A549 (cell line): Measurements from ENCODE around the gene CSKMT. TPM values are rescaled to one million over a fixed set of nuclear protein-coding genes. Genes with fewer than 3 reads are reported as not detected.

Source experiments
- ATAC-seq, 2 experiments: fragments of 200-7000 bp in 1 of 2; fragments of >200 bp in 1 of 2; cut with Nextera tagmentation in 1 of 2; cut with Tn5 transposase in 1 of 2; 3 replicates each; pipeline versions ENCODE4 v1.8.0 to v1.9.1; 2018 to 2020; ENCODE audit warnings: mild to moderate bottlenecking in 1 of 2, moderate library complexity in 1 of 2
- CTCF ChIA-PET: fragments of 300-600 bp; sonication (Branson Sonifier 250); formaldehyde crosslinking; extraction: SDS; loops from one replicate; lab custom pipeline; 2021; ENCODE audit warnings: antibody characterized with exemption, inconsistent platforms; lab: Yijun Ruan, JAX
- POLR2A ChIA-PET: fragments of 350-600 bp; formaldehyde crosslinking; extraction: SDS; loops from one replicate; lab custom pipeline; 2021; ENCODE audit warnings: antibody characterized with exemption, inconsistent platforms; lab: Yijun Ruan, JAX
- DNase-seq, 2 experiments: peaks; one replicate each; pipeline versions ENCODE4 v3.0.0 to v3.0.0-alpha.2; 2011 to 2016; ENCODE audit warnings: low read depth in 1 of 2, low spot score in 1 of 2
- FAIRE-seq: peaks from 2 replicates; lab custom pipeline; 2011; peaks lifted over from hg19 to GRCh38; lab: Jason Lieb, UNC
- H3K27ac ChIP-seq, 2 experiments: fragments of >200 bp; sonication (Bioruptor Twin); formaldehyde crosslinking; 3 replicates each; pipeline ENCODE4 v1.5.1; 2016 to 2017
- H3K4me1 ChIP-seq: fragments of >200 bp; sonication (Bioruptor Twin); formaldehyde crosslinking; 3 replicates; pipeline ENCODE4 v1.6.1; 2016
- H3K4me2 ChIP-seq: fragments of >200 bp; sonication (Bioruptor Twin); formaldehyde crosslinking; 3 replicates; pipeline ENCODE4 v1.6.1; 2016
- H3K4me3 ChIP-seq: fragments of >200 bp; sonication (Bioruptor Twin); formaldehyde crosslinking; 3 replicates; pipeline ENCODE4 v1.5.1; 2016
- H3K9me3 ChIP-seq: fragments of >200 bp; sonication (Bioruptor Twin); formaldehyde crosslinking; 3 replicates; pipeline ENCODE4 v1.6.1; 2016
- ATOH8 ChIP-seq: fragments of 250-450 bp; sonication (Bioruptor Pico); IDR thresholded peaks from 2 replicates; pipeline ENCODE4 v1.5.0; 2020; ENCODE audit warnings: low read depth, mild to moderate bottlenecking, moderate library complexity
- CBX2 ChIP-seq: fragments of 200-600 bp; sonication (generic); IDR thresholded peaks from 2 replicates; pipeline ENCODE4 v1.6.1; 2016; ENCODE audit warnings: low read depth, mild to moderate bottlenecking, borderline replicate concordance
- ESRRA ChIP-seq: fragments of 150-350 bp; IDR thresholded peaks from 2 replicates; pipeline ENCODE4 v1.6.1; 2014; ENCODE audit warnings: mild to moderate bottlenecking, low read length, borderline replicate concordance
- FOXS1 ChIP-seq: fragments of 250-450 bp; sonication (Bioruptor Pico); IDR thresholded peaks from 2 replicates; pipeline ENCODE4 v1.5.0; 2020; ENCODE audit warnings: mild to moderate bottlenecking, moderate library complexity
- GATA3 ChIP-seq: IDR thresholded peaks from 2 replicates; pipeline ENCODE4 v1.6.1; 2012; ENCODE audit warnings: borderline replicate concordance
- HDAC2 ChIP-seq: fragments of 200-600 bp; sonication (generic); IDR thresholded peaks from 2 replicates; pipeline ENCODE4 v1.6.1; 2016
- HOXA7 ChIP-seq: fragments of 250-450 bp; sonication (Bioruptor Pico); IDR thresholded peaks from 2 replicates; pipeline ENCODE4 v1.5.0; 2020; ENCODE audit warnings: mild to moderate bottlenecking, moderate library complexity
- HOXB5 ChIP-seq: fragments of 250-450 bp; sonication (Bioruptor Pico); IDR thresholded peaks from 2 replicates; pipeline ENCODE4 v1.5.0; 2020; ENCODE audit warnings: mild to moderate bottlenecking, moderate library complexity
- KDM1A ChIP-seq: fragments of 200-600 bp; sonication (generic); IDR thresholded peaks from 2 replicates; pipeline ENCODE4 v1.6.1; 2016; ENCODE audit warnings: low read depth, mild to moderate bottlenecking
- MAZ ChIP-seq: fragments of 150-350 bp; IDR thresholded peaks from 2 replicates; pipeline ENCODE4 v1.6.1; 2014; ENCODE audit warnings: antibody characterized with exemption, low read depth, low read length, borderline replicate concordance
- MYC ChIP-seq: IDR thresholded peaks from 2 replicates; pipeline ENCODE4 v1.6.1; 2012; ENCODE audit warnings: mild to moderate bottlenecking, inconsistent platforms, low read length, improper control_type of control experiment, borderline replicate concordance
- POLR2AphosphoS2 ChIP-seq: conservative IDR thresholded peaks from 2 replicates; pipeline ENCODE4 v1.6.1; 2012; ENCODE audit warnings: low read length, improper control_type of control experiment, inconsistent platforms
- RAD21 ChIP-seq, 2 experiments: fragments of >200 bp in 1 of 2; sonication (Bioruptor Twin) in 1 of 2; formaldehyde crosslinking in 1 of 2; IDR thresholded peaks in 1 of 2; conservative IDR thresholded peaks in 1 of 2; 2 replicates in 1 of 2; 3 replicates in 1 of 2; pipeline ENCODE4 v1.6.1; 2012 to 2018; ENCODE audit warnings: inconsistent platforms in 1 of 2
- RCOR1 ChIP-seq: fragments of 150-350 bp; IDR thresholded peaks from 2 replicates; pipeline ENCODE4 v1.6.1; 2014; ENCODE audit warnings: antibody characterized with exemption, low read length, low read depth
- RFX5 ChIP-seq: fragments of 450-650 bp; IDR thresholded peaks from 2 replicates; pipeline ENCODE4 v1.7.1; 2014; ENCODE audit warnings: antibody characterized with exemption, mild to moderate bottlenecking, moderate library complexity
- RNF2 ChIP-seq: fragments of 200-600 bp; sonication (generic); IDR thresholded peaks from 2 replicates; pipeline ENCODE4 v1.6.1; 2016; ENCODE audit warnings: low read depth, mild to moderate bottlenecking, antibody characterized with exemption, moderate library complexity, borderline replicate concordance
- SREBF2 ChIP-seq: fragments of 450-650 bp; IDR thresholded peaks from 2 replicates; pipeline ENCODE4 v1.6.1; 2014; ENCODE audit warnings: mild to moderate bottlenecking, moderate library complexity
- TP53 ChIP-seq: fragments of 250-450 bp; sonication (Bioruptor Pico); IDR thresholded peaks from 2 replicates; pipeline ENCODE4 v1.5.0; 2021; ENCODE audit warnings: mild to moderate bottlenecking, moderate library complexity
- ZC3H11A ChIP-seq: fragments of 450-650 bp; IDR thresholded peaks from 2 replicates; pipeline ENCODE4 v1.6.1; 2014; ENCODE audit warnings: antibody characterized with exemption, mild to moderate bottlenecking
- ZNF302 ChIP-seq: fragments of 250-450 bp; sonication (Bioruptor Pico); IDR thresholded peaks from 2 replicates; pipeline ENCODE4 v1.9.0; 2021; ENCODE audit warnings: inconsistent platforms, mild to moderate bottlenecking, moderate library complexity
- WGBS: methylation state at CpG from one replicate; pipeline ENCODE4 v1.1.6; 2017; ENCODE audit errors: missing lambda C conversion rate; 5-methylcytosine and 5-hydroxymethylcytosine counted together
- polyA plus RNA-seq, 4 experiments: library from polyadenylated mRNA; depleted of rRNA in 3 of 4; stranded (reverse); fragments of >200 nt; fragmentation: RNase III in 1 of 4; extraction: RNeasy Plus Mini Kit Qiagen cat#74134 plus additional on column Dnase treatment in 1 of 4; gene quantifications; 2 replicates in 3 of 4; 3 replicates in 1 of 4; pipeline ENCODE4 v1.2.3, GENCODE V29; 2011 to 2017
- TF ChIP-seq, protein P1 (sequence below): fragments of >200 bp; sonication (Bioruptor Twin); formaldehyde crosslinking; IDR thresholded peaks from 2 replicates; pipeline ENCODE4 v1.6.1; 2016
- TF ChIP-seq, protein P2 (sequence below): fragments of 450-650 bp; IDR thresholded peaks from 2 replicates; pipeline ENCODE4 v1.6.1; 2014; ENCODE audit warnings: antibody characterized with exemption

The CSKMT gene
- polyA plus RNA-seq, 2 of the 4 experiments (the other 2 are of a cell fraction) = 5.7 to 14.3 TPM

DNA sequence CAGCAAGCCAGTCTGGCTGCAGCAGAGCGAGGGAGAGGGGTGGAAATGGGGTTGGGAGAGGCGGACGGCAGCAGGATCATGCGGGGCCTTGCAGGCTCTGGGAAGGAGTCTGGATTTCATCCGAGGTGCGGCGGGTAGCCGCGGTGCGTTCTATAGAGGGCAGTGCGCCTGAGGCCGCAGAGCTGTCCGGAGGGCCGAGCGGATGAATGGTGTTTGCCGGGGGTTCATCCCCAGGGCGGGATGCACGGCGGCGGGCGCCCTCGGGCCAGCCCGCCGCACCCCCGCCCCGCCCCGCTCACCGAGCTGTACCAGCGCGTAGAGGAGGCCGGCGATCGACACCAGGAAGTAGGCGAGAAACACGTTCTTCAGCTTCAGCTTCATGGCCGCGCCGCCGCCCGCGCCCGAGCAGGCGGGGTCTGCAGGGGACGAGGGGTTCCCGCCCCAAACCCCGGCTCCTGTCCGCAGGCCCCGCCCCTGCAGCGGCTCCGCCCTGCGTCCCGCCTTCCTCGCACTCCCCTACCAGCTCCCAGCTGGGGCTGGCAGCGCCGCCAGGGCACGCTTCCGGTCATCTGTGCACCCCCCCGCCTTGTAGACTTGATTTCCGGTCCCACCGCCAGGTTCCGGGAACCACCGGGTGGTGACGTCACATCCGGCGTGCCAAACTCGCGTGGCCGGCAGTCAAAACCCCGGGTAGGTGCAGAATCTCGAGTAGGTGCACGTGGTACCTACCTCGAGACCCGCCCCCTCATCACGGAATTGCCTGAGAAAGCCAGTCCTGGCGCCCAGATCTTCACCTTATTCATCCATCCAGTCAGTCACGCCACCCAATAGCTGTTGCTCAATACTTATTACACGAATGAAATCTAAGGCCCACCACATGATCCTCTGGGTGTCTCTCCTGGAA is 43.3 kb upstream of the CSKMT start, which contains the start of gene B3GAT3 (continued):
- TF ChIP-seq RCOR1 (no peak), ZC3H11A (no peak), HOXA7 (CRISPR knock-in tag) (peak; percentile 72), HOXB5 (CRISPR knock-in tag) (0 out of 2 replicates have a peak, but pooled peaks have one; percentile 77), TP53 (CRISPR knock-in tag) (peak; percentile 66; the same call in 1 of the 2 replicates), ESRRA (no peak), ZNF302 (CRISPR knock-in tag) (no peak), FOXS1 (peak; percentile 70; the same call in 1 of the 2 replicates), RNF2 (no peak), RFX5 (peak; percentile 58; the same call in 1 of the 2 replicates), CBX2 (no peak), GATA3 (peak; percentile 40; the same call in 1 of the 2 replicates), POLR2AphosphoS2 (0 out of 2 replicates have a peak, but pooled peaks have one; percentile 36), MAZ (no peak)
- TF ChIP-seq, protein P1, sequence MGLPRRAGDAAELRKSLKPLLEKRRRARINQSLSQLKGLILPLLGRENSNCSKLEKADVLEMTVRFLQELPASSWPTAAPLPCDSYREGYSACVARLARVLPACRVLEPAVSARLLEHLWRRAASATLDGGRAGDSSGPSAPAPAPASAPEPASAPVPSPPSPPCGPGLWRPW = no peak
- TF ChIP-seq, protein P2, sequence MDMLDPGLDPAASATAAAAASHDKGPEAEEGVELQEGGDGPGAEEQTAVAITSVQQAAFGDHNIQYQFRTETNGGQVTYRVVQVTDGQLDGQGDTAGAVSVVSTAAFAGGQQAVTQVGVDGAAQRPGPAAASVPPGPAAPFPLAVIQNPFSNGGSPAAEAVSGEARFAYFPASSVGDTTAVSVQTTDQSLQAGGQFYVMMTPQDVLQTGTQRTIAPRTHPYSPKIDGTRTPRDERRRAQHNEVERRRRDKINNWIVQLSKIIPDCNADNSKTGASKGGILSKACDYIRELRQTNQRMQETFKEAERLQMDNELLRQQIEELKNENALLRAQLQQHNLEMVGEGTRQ = peak; percentile 81
- TF ChIP-seq, all 56 proteins: peak for 23

- ATAC-seq (no peak), DNase-seq (no peak), FAIRE-seq (no peak)
- Histone ChIP-seq H3K4me3 (peak overlapping the region; percentile 20; the same call in 2 of the 3 replicates), H3K27ac (peak overlapping the region; percentile 75 to 92), H3K4me1 (peaks cover 15% of the 10 kb centered on the region), H3K4me2 (peak overlapping the region; percentile 69), H3K9me3 (no peaks in the 10 kb centered on the region)
- no peak for TF ChIP-seq RAD21 (conservative IDR thresholded peaks at IDR 0.05 in 1 of 2, IDR thresholded peaks at IDR 0.05 in 1 of 2)
- 0 out of 2 replicates have a peak, but pooled peaks have one; percentile 13 for TF ChIP-seq HOXB5 (CRISPR knock-in tag)
- no peak for TF ChIP-seq RNF2
- CTCF ChIA-PET = interaction anchor here (1.0 to 4.9 kb wide), 8 partner anchors 10 to 198 kb away, joined by 3 to 48 read pairs (median 4); partner anchors contain the start of genes EML3, ROM1 and TUT1
- WGBS = 94% methylated on average over 7 of the region's 7 CpGs
- POLR2A ChIA-PET = interaction anchor here (0.5 to 4.6 kb wide), 11 partner anchors 21 to 219 kb away, joined by 3 to 48 read pairs (median 6); partner anchors contain the start of genes C11orf98, CSKMT, EEF1G and GANAB
These were observed 42.5 kb upstream of the CSKMT start for GRCh38 chr11:62622476-62623089.

- ATAC-seq (peak; percentile 42 to 64; a peak in 4 of 6 replicates), FAIRE-seq (no peak), DNase-seq (peak in 1 of 2 experiments; percentile 36)
- 88% methylated on average over 3 of the region's 3 CpGs for WGBS
- no peak for TF ChIP-seq MAZ
- no peak for TF ChIP-seq MYC
- no peak for TF ChIP-seq CBX2
- TF ChIP-seq RAD21 (conservative IDR thresholded peaks at IDR 0.05 in 1 of 2, IDR thresholded peaks at IDR 0.05 in 1 of 2) = no peak
- no peak for TF ChIP-seq KDM1A
- TF ChIP-seq HDAC2 = no peak
- no peak for TF ChIP-seq ATOH8 (CRISPR knock-in tag)
- TF ChIP-seq SREBF2 = no peak
- no peak overlapping the region for H3K27ac ChIP-seq
- no peak overlapping the region for H3K4me2 ChIP-seq
- no peak overlapping the region for H3K4me3 ChIP-seq
- ChIA-PET CTCF (interaction anchor here (0.6 to 1.8 kb wide), 5 partner anchors 11 to 33 kb away, joined by 3 to 5 read pairs (median 3); partner anchors contain the start of gene EML3), POLR2A (no interaction called here)
- H3K4me1 ChIP-seq = no peaks in the 10 kb centered on the region
- no peaks in the 10 kb centered on the region for H3K9me3 ChIP-seq
These were observed 37.4 kb upstream of the CSKMT start for GRCh38 chr11:62627713-62628112.
